IPS DF 19.7 (cell line): ENCODE results near the gene TEAD4.

ENCODE experiments used
- DNase-seq: peaks from one replicate; pipeline ENCODE4 v3.0.0-alpha.2; 2013; ENCODE audit warnings: low read depth, low spot score

Gene TEAD4

DNA sequence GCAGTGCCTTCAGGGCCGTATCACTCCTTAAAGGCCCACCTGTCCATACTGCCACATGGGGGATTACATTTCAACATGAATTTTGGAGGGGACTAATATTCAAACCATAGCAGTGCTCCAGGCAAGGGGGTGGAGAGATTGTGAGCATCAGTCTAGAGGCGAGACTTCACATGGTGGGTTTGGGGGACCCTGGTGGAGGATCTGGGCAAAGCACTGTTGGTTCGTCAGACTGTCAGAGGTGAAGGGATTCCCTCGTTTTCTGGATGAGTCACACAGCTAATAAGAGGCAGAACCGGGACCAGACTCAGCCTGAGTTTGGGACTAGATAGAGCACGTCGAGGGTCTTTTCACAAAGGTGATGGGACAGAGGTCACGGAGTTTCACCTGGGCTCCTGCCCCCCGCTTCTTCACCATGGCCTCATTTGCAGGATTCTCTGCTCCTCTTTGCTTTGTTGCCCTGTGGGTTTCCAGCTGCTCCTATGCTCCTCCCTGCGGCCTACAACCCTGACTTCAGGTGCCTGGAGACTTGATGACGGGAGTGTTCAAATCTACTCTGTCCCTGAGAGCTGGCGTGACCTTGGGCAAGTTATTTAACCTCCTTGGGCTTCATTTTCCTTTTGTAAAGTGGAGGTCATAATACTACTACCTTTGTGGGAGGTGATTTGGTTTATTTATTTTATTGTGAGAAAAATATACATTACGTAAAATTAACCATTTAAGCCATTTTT lies 41.5 kb downstream of the TEAD4 start:
- no peak for DNase-seq

DNA sequence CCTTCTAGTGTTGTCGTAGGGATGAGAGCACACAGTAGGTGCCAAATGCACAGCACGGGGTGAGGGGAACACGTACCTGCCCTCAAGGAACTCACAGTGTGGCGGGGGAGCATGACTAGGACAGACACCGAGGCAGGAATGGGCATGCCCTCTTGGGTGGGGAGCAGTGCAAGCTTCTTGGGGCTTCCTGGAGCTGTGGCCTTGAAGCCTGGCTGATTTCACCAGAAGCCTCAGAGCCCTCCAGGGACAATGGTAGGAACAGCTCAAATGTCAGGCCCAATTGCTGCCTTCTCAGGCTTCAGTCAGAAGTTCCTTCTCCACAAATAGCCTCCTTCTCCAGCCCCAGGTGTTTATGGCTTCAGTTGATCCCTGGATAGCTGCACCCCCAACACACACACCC lies 43.4 kb downstream of the TEAD4 start:
- DNase-seq: no peak

DNA sequence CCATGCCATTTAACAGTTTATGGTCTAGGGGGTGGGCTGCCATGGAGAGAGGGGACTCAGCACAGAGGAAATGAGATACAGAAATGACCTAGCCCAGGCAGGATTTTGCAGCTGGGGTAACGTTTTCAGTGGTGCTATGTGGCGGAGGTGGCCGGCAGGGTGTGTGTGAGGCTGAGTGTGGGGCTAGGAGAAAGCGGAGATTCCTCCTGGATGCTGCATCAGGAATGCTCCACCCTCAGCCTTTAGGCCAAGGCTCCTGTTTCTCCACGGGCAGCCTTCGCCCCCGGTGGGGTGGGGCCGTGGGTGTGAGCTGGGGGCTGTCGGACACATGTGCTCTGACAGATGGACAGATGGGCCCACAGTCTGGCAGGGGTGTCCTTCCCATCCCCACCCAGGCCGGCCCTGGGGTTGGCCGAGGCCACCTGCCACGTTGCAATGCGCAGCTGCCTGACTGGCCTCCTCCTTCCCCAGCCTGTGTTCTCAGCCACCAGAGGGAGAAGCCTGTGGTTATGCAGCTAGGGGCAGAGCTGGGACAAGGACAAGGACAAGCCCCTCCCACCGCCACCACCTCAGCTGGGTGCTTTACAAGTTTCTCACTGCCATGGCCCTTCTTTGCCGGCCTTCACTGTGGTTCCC lies 44.3 kb downstream of the TEAD4 start:
- no peak for DNase-seq

DNA sequence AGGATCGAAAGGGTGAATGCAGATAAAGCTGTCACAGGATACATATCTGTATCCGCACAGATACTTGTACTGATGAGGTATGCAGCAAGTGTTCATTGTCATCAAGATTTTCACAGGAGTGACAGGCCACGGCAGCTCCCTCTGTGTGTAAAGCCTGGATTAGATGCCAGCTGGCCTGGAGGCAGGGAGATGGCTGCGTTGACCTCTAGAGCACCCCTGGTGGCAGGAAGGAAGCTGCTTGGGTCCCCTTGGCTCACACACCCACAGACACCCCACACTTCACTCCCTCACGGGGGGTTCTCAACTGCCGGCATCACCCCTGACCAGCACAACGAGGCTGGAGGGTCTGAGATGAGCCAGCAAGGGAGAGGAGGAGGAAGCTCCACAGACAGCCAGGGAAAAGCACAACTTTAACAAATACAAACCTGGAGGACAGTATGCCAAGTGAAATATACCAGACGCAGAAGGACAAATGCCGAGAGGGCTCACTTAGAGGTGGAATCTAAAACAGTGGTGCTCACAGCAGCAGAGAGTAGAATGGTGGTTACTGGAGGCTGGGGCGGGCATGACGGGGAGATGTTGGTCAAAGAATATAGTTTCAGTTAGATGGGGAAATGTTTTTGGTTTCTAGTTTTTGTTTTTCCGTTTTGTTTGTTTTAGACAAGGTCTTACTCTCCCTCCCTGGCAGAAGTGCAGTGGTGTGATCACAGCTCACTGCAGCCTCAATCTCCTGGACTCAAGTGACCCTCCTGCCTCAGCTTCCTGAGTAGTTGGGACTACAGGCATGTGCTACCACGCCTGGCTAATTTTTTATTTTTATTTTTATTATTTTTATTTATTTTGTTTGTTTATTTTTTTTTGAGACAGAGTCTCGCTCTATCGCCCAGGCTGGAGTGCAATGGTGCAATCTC lies 45.7 kb downstream of the TEAD4 start:
- DNase-seq: no peak

DNA sequence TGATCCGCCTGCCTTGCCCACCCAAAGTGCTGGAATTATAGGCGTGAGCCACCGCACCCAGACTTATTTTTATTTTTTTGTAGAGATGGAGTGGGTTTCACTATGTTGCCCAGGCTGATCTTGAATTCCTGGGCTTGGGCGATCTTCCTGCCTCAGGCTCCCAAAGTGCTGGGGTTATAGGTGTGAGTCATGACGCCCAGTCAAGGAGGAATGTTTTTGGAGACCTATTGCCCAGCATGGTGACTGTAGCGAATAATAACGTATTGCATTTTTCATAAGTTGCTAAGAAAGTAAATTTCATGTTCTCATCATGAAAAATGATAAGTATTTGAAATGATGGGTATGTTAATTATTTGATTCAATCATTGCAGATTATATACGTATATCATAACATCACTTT lies 46.5 kb downstream of the TEAD4 start:
- no peak for DNase-seq

DNA sequence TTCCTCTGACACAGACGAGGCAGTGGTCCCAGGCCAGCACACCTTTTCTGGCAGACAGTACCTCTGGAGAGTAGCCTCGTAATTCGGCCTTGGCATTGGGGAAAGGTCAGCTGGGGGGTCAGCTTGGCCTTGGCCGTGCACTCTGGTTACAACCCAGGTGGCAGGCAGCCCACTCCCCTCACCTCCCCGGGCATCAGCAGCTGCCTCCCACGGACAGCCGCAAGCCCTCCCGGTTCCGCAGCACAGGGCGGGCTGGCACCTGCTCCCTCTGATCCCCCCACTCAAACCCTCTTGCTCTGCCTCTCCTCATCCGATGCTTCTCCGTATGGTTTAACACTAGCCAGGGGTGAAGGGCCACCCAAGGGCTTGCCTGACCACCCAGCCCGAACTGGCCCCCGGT lies 50.6 kb downstream of the TEAD4 start:
- no peak for DNase-seq

DNA sequence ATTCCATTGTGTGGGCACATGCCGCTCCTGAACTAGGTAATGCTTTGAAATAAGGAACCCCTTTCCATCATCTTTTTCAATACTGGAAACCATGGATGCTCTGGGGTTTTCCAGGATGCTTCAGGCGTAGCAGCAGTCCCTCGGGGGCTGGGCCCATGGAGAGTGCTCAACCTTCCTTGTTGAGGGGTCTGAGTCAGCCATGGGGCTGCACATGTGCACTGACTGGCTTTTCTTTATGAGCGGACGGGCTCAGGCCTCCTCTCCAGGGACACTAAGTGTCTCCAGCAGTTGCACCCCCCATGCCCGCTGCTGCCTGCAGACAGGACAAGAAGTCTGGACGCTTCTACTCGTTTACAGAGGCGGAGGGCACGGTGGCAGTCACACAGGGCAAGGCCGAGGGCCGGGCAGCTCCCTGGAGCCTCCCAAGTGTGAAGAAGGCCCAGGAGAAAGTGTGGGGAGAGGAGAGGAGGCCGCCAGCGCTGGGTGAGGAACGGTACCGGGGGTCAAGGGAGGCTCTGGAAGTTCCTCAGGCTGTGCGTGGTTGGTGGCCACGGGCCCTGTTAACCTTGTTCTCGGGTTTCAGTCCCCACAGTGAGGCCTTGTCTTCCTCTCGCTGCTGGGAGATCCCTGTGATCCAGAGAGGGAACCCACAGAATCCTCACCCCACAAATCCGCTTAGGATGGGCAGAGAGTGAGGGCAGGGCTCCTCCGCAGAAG lies 51.2 kb downstream of the TEAD4 start:
- DNase-seq: no peak

DNA sequence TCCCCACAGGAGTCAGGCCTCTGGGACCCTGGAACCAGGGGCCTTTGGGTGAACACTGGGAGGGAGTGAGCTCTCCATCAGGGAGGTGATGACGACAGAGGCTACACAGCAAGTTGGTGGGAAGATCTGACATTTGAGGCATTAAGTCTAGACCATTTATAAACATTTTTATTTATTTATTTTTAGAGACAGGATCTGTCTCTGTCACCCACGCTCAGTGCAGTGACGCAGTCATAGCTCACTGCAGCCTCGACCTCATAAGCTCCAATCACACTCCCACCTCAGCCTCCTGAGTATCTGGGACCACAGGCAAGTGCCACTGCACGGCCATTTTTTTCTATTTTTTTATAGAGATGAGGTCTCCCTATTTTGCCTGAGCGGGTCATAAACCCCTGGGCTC lies 53.6 kb downstream of the TEAD4 start:
- DNase-seq: no peak

DNA sequence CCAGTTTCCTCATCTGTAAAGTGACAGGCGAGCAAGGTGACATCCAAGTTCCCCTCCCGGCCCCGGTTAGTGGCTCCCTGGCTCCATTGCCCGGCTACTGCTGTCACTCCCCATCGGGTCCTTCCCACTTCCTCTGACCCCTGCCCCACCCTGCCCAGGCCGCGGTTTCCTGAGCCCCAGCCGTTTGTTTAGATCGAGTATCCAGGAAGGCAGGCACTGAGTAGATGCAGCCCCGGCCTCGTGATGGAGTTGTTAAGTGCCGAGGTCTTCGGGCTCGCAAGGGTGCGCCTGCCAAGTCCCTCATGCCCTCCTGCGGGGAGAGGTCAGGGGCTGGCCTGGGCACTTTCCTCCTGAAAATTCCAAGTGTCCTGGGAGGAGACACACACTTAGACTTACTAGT lies 55.4 kb downstream of the TEAD4 start:
- DNase-seq: no peak

DNA sequence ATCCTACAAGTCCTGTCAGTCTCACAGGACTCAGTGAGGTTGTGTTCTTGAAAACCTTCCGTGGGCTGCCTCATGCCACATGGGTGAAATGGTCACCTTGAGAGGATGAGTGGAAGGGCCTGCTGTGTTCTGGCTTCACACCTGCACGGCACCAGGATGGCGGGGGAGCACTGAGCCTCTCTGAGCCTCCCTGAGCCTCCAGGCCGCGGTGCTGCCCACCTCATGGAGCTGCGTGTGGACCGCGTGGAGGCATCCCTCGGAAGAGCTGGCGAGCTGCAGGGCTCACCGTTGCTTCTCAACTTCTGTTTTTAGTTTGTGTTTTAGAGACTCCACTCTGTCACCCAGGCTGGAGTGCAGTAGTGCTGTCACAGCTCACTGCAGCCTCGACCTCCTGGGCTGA lies 56.2 kb downstream of the TEAD4 start:
- DNase-seq: no peak

DNA sequence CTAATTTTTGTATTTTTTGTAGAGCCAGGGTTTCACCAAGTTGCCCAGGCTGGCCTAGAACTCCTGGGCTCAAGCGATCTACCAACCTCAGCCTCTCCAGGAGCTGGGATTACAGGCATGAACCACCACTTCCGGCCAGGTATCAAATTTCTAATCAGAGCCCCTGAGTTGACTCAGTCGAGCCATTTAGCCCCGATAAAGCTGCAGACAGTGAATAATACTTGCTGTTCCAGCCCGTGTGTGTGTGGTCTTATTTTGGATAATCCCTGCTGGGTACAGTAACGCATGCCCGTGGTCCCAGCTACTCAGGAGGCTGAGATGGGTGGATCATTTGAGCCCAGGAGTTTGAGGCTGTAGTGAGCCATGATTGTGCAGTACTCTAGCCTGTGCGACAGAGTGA lies 57.0 kb downstream of the TEAD4 start:
- DNase-seq: no peak

DNA sequence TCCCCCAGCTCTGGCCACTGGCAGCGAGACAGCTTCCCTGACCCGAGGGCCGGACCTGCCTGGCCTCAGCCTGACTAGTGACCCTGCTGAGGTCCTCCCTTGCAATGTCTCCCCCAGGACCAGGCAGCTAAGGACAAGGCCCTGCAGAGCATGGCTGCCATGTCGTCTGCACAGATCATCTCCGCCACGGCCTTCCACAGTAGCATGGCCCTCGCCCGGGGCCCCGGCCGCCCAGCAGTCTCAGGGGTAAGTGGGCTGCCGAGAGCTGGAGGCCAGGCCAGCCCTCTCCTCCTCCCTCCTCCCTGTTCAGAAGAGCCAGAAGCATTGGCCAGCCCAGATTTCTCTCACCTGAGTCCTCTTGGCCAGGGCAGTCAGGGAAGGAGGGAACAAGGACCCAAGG lies 58.1 kb downstream of the TEAD4 start:
- no peak for DNase-seq

DNA sequence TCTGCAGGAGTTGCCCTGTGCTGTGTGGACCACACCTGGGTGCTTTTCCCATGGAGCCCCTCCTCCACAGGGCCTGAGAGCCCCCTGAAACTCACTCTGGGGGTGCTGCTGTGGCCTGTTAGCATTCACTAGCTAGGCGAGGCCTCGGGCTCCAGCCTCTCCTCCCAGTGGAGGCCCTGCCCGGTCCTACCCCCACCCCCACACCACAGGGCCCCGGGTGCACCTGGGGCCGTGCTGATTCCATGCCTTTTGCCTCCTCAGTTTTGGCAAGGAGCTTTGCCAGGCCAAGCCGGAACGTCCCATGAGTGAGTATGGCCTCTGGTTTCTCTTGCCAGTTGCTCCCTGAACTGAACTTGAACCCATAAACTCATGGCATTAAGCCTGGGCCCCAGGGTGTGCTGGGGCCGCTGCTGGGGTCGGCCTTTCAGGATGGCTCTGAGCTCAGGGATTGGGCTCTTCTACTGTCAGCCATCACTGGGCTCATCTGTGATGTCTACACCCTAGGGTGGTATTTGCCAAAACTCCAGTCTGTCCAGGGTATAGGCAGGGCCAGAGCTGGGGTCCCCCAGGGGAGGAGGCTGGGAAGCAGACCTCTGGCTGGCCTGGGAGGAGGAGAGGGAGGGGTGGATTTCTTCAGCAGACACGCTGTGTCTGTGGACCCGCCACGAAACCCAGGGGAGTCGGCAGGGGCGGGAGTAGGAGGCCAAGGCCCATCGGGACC lies 59.2 kb downstream of the TEAD4 start:
- no peak for DNase-seq

DNA sequence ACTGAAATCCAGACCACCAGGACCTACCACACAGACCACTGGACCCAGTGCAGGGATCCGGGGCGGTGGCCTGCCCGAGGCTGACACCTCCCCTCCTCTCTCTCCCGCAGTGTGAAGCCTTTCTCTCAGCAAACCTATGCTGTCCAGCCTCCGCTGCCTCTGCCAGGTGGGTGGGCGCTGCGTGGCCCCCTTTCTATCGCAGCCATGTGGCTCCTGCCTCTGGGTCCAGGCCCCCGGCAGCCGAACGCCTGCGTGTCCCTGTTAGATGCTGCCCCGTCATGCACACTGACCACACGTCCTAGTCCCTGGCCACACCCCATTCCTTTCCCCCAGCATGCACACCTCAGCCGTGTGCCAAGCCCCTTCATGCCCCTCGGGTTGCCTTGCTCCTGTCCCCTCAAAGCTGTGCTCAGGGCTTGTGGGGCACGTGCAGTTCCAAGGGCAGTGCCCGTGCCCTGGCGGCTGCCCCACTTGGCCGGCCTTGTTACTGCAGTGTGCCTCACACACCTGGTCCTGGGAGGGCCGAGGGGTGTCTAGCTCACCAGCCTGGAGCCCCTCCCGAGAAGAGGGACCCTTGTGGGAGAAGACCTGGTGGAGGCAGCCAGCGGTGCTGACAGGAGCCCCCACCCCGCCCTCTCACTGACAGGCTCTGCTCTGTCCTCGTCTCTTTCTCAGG lies 59.9 kb downstream of the TEAD4 start:
- DNase-seq: no peak

DNA sequence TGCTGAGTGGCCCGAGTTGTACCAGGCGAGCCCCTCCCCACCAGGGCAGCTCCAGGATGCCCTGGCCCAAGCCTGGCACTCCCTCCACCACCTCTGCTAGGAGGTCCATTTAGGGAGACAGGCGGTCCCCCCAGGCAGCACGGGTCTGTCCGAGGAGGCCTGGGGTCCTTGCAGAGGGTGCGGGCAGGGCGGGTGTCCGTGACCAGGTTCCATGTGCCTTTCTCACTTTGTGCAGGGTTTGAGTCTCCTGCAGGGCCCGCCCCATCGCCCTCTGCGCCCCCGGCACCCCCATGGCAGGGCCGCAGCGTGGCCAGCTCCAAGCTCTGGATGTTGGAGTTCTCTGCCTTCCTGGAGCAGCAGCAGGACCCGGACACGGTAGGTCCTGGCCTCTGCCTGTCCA lies 61.2 kb downstream of the TEAD4 start:
- DNase-seq: no peak

DNA sequence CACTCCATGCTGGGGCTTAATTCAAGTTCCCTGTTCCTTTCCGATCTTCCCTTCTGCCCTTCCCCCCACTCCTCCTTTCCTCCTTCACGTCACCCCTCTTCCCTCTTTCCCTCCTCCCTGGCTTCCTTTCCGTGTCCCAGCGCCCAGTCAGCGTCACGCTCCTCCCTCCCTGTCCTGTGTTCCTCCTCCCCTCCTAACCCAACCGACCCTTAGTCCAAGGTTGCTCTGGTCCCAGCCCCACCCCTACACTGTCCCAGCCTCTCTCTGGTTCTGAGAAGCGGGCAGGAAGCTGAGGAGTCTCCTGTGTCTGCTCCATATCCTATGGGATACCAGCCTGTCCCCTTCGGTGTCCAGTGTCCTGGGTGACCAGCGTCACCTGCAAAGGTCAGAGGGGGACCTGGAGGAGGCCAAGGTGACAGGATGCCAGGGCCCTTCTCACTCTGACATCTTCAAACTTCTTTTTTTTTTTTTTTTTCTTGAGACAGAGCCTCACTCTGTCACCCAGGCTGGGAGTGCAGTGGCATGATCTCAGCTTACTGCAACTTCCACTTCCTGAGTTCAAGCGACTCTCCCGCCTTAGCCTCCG lies 61.7 kb downstream of the TEAD4 start:
- no peak for DNase-seq

DNA sequence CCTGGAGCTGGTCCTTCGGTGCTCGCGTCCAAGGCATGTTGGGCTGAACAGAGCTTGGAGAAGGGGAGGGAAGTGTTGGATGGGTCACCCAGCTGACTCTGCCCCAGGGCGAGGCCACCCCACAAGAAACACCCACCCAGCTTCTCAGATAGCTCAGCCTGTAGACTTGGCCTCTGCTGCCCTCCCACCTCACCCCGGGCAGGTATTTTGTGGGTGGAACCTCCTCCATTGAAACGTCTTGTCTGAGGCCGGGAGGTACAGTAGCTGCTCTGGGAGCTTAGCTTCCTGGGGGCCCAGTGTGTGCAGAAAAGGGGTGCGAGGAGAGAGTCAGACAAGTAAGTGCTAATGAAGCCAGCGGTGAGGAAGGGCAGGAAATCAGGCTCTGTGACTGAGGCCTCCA lies 63.2 kb downstream of the TEAD4 start:
- DNase-seq: no peak

DNA sequence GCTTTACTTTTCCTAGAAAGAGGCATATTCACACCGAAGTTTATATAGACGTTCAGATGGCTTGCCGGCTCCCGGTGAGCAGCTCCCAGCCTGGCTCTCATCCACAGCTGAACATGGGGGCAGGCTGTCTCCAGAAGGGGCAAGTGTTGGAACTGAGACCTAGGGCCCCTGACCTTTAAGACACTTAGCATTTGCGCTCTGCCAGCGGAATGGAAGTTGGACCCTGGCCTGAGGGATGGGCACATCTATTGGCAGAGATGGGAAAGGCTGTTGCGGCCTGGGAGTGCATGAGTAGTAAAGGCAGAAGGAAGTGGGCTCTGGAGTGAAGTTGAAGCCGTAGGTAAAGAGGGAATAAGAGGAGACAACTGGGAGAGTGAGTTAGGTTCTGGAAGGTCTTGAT lies 63.8 kb downstream of the TEAD4 start:
- DNase-seq: no peak

DNA sequence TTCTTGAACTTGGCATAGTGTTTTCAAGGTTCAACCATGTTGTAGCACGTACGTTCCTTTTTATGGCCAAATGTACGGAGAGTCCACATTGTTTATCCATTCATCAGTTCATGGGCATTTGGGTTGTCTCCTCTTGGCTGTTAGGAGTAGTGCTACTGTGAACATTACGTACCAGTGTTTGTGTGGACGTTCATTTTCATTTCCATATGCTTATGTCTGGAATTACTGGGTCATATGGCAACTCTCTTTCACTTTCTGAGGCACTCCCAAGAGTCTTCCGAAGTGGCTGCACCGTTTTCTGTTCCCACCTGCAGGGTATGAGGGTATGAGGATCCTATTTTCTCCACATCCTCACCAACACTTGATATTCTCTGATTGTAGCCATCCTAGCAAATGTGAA lies 68.9 kb downstream of the TEAD4 start:
- no peak for DNase-seq

DNA sequence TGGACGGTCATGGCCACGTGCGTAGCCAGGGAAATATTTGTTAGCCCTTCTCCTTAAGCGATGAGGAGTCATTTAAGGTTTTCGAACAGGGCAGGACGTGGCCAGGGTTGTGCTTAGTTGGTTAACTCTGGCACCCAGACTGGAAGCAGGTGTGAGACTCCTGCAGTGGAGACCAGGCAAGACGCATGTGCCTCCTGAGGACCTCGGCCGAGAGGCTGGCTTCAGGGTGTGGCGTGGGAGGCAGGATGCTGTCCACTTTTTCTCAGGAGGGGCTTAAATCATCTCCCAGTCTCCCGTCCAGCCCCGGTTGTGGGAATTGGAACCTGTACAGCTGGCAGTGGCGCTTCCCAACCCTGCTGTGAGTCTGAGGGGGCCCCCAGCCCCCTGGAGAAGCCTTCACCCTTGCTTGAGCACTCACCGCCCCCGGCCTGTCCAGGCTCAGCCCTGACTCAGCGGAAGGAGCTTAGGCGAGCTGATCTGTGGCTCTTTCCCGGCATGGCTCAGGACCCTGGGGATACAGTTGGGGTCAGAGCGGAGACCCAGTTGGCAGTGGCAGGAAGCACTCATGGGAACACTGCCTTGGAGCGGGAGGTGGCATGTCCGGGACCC lies 71.7 kb downstream of the TEAD4 start:
- no peak for DNase-seq
